GM21526 (cell line): ENCODE measurements around the gene ODF2.
"Not testable (repeated sequence)": the region's sequence is repeated elsewhere in the genome, so short reads cannot be mapped to it uniquely, and the experiment has no call there.

Source experiments
- ATAC-seq: cut with Tn5 transposase; IDR thresholded peaks from one replicate; pipeline ENCODE4 v1.9.1; 2021; ENCODE audit warnings: moderate library complexity; ENCODE audit not compliant: unreplicated experiment, low FRiP score

ODF2 gene

GRCh38 chr9:128455849-128456612, at the start of gene ODF2:
Gene ODF2, plus strand, starts transcription at chr9:128456006. Its CDS starts 86 bp downstream, at chr9:128456092.
- peak; percentile 84 for ATAC-seq

- ATAC-seq, result no peak
Observed at GRCh38 chr9:128406848-128407391, 48.9 kb upstream of the ODF2 start.

- no peak for ATAC-seq
Observed at GRCh38 chr9:128408963-128409431, 46.8 kb upstream of the ODF2 start.

GRCh38 chr9:128409450-128409849, 46.4 kb upstream of the ODF2 start:
- no peak for ATAC-seq

- no peak for ATAC-seq
Observed at GRCh38 chr9:128409978-128410377, 45.8 kb upstream of the ODF2 start.

GRCh38 chr9:128411364-128412119, 44.3 kb upstream of the ODF2 start:
- no peak for ATAC-seq

GRCh38 chr9:128412120-128412790, 43.6 kb upstream of the ODF2 start:
- no peak for ATAC-seq

- ATAC-seq, result not testable (repeated sequence)
Observed at GRCh38 chr9:128413728-128414127, 42.1 kb upstream of the ODF2 start.

GRCh38 chr9:128414461-128414860, 41.3 kb upstream of the ODF2 start:
- ATAC-seq, result no peak

GRCh38 chr9:128415281-128415680, 40.5 kb upstream of the ODF2 start:
- ATAC-seq, result no peak

- ATAC-seq, result no peak
Observed at GRCh38 chr9:128416014-128416413, 39.8 kb upstream of the ODF2 start.

GRCh38 chr9:128416432-128417019, 39.3 kb upstream of the ODF2 start:
- no peak for ATAC-seq

GRCh38 chr9:128419061-128419925, 36.5 kb upstream of the ODF2 start:
- no peak for ATAC-seq

GRCh38 chr9:128420060-128420650, 35.7 kb upstream of the ODF2 start:
- ATAC-seq, result peak; percentile 70

- peak; percentile 81 for ATAC-seq
Observed at GRCh38 chr9:128420651-128421481, 34.9 kb upstream of the ODF2 start, which contains the start of gene CERCAM. Gene CERCAM, plus strand, starts transcription at chr9:128420857. Its CDS starts 21 bp downstream, at chr9:128420878.

- ATAC-seq, result no peak
Observed at GRCh38 chr9:128421482-128421996, 34.3 kb upstream of the ODF2 start.

- ATAC-seq, result not testable (repeated sequence)
Observed at GRCh38 chr9:128422022-128422782, 33.6 kb upstream of the ODF2 start.
